ENCODE data around the gene C10orf62.
"Not testable (repeated sequence)": the region's sequence is repeated elsewhere in the genome, so short reads cannot be mapped to it uniquely, and the experiment has no call there.

The C10orf62 gene

GRCh38 chr10:97635577-97635976, 46.1 kb downstream of the C10orf62 start:
- Histone ChIP-seq H3K9ac (ENCODE audit: low read length) (no peak overlapping the region), H3K9me3 (ENCODE audit: control insufficient read depth, low read length) (no peaks in the 10 kb centered on the region), H3K27me3 (replicated peaks; ENCODE audit: control insufficient read depth, insufficient read depth, low read length) (no peaks in the 10 kb centered on the region), H3K36me3 (ENCODE audit: control insufficient read depth, insufficient read depth, low read length, severe bottlenecking) (no peaks in the 10 kb centered on the region), H3K4me3 (ENCODE audit: low read length) (no peak overlapping the region), H3K4me1 (ENCODE audit: control insufficient read depth, insufficient read depth, low read length) (no peaks in the 10 kb centered on the region)
- no peak for DNase-seq (ENCODE audit: low read depth)

- not testable (repeated sequence) for H3K36me3 ChIP-seq (ENCODE audit: control insufficient read depth, insufficient read depth, low read length, severe bottlenecking); H3K4me3 ChIP-seq (ENCODE audit: low read length); H3K9me3 ChIP-seq (ENCODE audit: control insufficient read depth, low read length); DNase-seq (ENCODE audit: low read depth); H3K9ac ChIP-seq (ENCODE audit: low read length); H3K27me3 ChIP-seq (replicated peaks; ENCODE audit: control insufficient read depth, insufficient read depth, low read length)
- H3K4me1 ChIP-seq (ENCODE audit: control insufficient read depth, insufficient read depth, low read length) = peaks cover 17% of the 10 kb centered on the region
Observed at GRCh38 chr10:97639090-97639489, 49.6 kb downstream of the C10orf62 start.

GRCh38 chr10:97640174-97640867, 50.8 kb downstream of the C10orf62 start, which contains the start of gene PI4K2A:
Gene PI4K2A (plus strand): TSS chr10:97640671. CDS start chr10:97640743, 72 bp downstream.
- H3K9me3 ChIP-seq (ENCODE audit: control insufficient read depth, low read length) = no peaks in the 10 kb centered on the region

More at GRCh38 chr10:97640174-97640867, 50.8 kb downstream of the C10orf62 start, which contains the start of gene PI4K2A:
- H3K27me3 ChIP-seq (replicated peaks; ENCODE audit: control insufficient read depth, insufficient read depth, low read length) = no peaks in the 10 kb centered on the region
- DNase-seq (ENCODE audit: low read depth) = peak; percentile 100
- H3K4me3 ChIP-seq (ENCODE audit: low read length) = peak within 1 kb of the TSS; percentile 87
- H3K4me1 ChIP-seq (ENCODE audit: control insufficient read depth, insufficient read depth, low read length) = peaks cover 21% of the 10 kb centered on the region
- peak within 1 kb of the TSS; percentile 94 for H3K9ac ChIP-seq (ENCODE audit: low read length)
- H3K36me3 ChIP-seq (ENCODE audit: control insufficient read depth, insufficient read depth, low read length, severe bottlenecking) = peaks cover 14% of the 10 kb centered on the region

Measured in adipocyte (in vitro differentiated cells).